Neural cell (in vitro differentiated cells): ENCODE results near the gene PCED1B. TPM values are rescaled to one million over a fixed set of nuclear protein-coding genes. Genes with fewer than 3 reads are reported as not detected.

Experiments used
- H2AFZ ChIP-seq: fragments of 200-600, 300-800 bp; sonication (generic), shearing (Covaris generic); 2 replicates; pipeline ENCODE4 v1.6.0; 2014; ENCODE audit warnings: low read depth, mild to moderate bottlenecking, antibody characterized with exemption, low read length, moderate library complexity
- H3F3A ChIP-seq: fragments of 200-600 bp; shearing (Covaris generic); 2 replicates; pipeline ENCODE4 v1.6.1; 2016; ENCODE audit warnings: mild to moderate bottlenecking, moderate library complexity, mixed read lengths, antibody characterized with exemption, low read length; ENCODE audit not compliant: insufficient read depth, poor library complexity, severe bottlenecking
- H3K27ac ChIP-seq: fragments of 200-600, 300-800 bp; sonication (generic), shearing (Covaris generic); 2 replicates; pipeline ENCODE4 v1.5.1; 2014; ENCODE audit warnings: mild to moderate bottlenecking, low read length, moderate library complexity
- H3K27me3 ChIP-seq: fragments of 300-800, 200-600 bp; sonication (generic), shearing (Covaris generic); 2 replicates; pipeline ENCODE4 v1.6.0; 2014; ENCODE audit warnings: mild to moderate bottlenecking, low read depth, low read length, moderate library complexity; ENCODE audit not compliant: insufficient read depth
- H3K36me3 ChIP-seq: fragments of 300-800, 200-600 bp; sonication (generic), shearing (Covaris generic); 2 replicates; pipeline ENCODE4 v1.5.1; 2014; ENCODE audit warnings: mild to moderate bottlenecking, antibody characterized with exemption, low read length, moderate library complexity; ENCODE audit not compliant: insufficient read depth
- H3K4me2 ChIP-seq: fragments of 300-800, 200-600 bp; sonication (generic), shearing (Covaris generic); 2 replicates; pipeline ENCODE4 v1.6.0; 2014; ENCODE audit warnings: mild to moderate bottlenecking, low read length
- H3K4me3 ChIP-seq: fragments of 300-800, 200-600 bp; sonication (generic), shearing (Covaris generic); 2 replicates; pipeline ENCODE4 v1.5.1; 2014; ENCODE audit warnings: mild to moderate bottlenecking, low read length, moderate library complexity
- H3K79me2 ChIP-seq: fragments of 200-600 bp; shearing (Covaris generic); replicated peaks from 2 replicates; pipeline ENCODE4 v1.6.0; 2014; ENCODE audit warnings: mild to moderate bottlenecking, low read length, moderate library complexity; ENCODE audit not compliant: insufficient read depth
- H3K9ac ChIP-seq: fragments of 300-800, 200-600 bp; sonication (generic), shearing (Covaris generic); 2 replicates; pipeline ENCODE4 v1.6.1; 2016; ENCODE audit warnings: mild to moderate bottlenecking, low read length, mixed read lengths
- H3K9me2 ChIP-seq: fragments of 200-600 bp; shearing (Covaris generic); 2 replicates; pipeline ENCODE4 v1.6.1; 2016; ENCODE audit warnings: mild to moderate bottlenecking, low read length, mixed read lengths; ENCODE audit not compliant: insufficient read depth
- H3K9me3 ChIP-seq: fragments of 200-600, 300-800 bp; sonication (generic), shearing (Covaris generic); 2 replicates; pipeline ENCODE4 v1.6.1; 2016; ENCODE audit warnings: mild to moderate bottlenecking, mixed run types, low read length, moderate library complexity, mixed read lengths
- H4K20me1 ChIP-seq: fragments of 200-600 bp; shearing (Covaris generic); 2 replicates; pipeline ENCODE4 v1.6.1; 2016; ENCODE audit warnings: mild to moderate bottlenecking, mixed run types; ENCODE audit not compliant: insufficient read depth
- CTCF ChIP-seq: fragments of 450-650 bp; IDR thresholded peaks from 2 replicates; pipeline ENCODE4 v1.5.1; 2014; ENCODE audit warnings: antibody characterized with exemption, mild to moderate bottlenecking, moderate library complexity; ENCODE audit not compliant: poor library complexity, severe bottlenecking
- EZH2 ChIP-seq: fragments of 200-600, 300-800 bp; shearing (Covaris generic), sonication (generic); IDR thresholded peaks from 2 replicates; pipeline ENCODE4 v1.6.1; 2014; ENCODE audit warnings: antibody characterized with exemption, low read length, borderline replicate concordance, mild to moderate bottlenecking; ENCODE audit not compliant: insufficient read depth, poor library complexity, severe bottlenecking
- MXI1 ChIP-seq: fragments of 450-650 bp; conservative IDR thresholded peaks from 2 replicates; pipeline ENCODE4 v1.6.1; 2014; ENCODE audit warnings: antibody characterized with exemption, mild to moderate bottlenecking; ENCODE audit not compliant: poor library complexity, severe bottlenecking
- POLR2AphosphoS5 ChIP-seq: IDR thresholded peaks from 2 replicates; pipeline ENCODE4 v1.6.1; 2012
- RAD21 ChIP-seq: fragments of 450-650 bp; conservative IDR thresholded peaks from 2 replicates; pipeline ENCODE4 v1.6.1; 2014; ENCODE audit warnings: antibody characterized with exemption, mild to moderate bottlenecking, moderate library complexity
- REST ChIP-seq: IDR thresholded peaks from 2 replicates; pipeline ENCODE4 v1.6.1; 2012; ENCODE audit warnings: borderline replicate concordance
- SMC3 ChIP-seq: fragments of 450-650 bp; conservative IDR thresholded peaks from 2 replicates; pipeline ENCODE4 v1.6.1; 2014; ENCODE audit warnings: antibody characterized with exemption, mild to moderate bottlenecking, moderate library complexity; ENCODE audit not compliant: poor library complexity
- TAF1 ChIP-seq: IDR thresholded peaks from 2 replicates; pipeline ENCODE4 v1.6.1; 2012; ENCODE audit warnings: low read depth
- polyA plus RNA-seq: library from polyadenylated mRNA; depleted of rRNA; stranded (reverse); fragments of >200 nt; gene quantifications from 2 replicates; pipeline ENCODE4 v1.2.3, GENCODE V29; 2014

PCED1B gene
- polyA plus RNA-seq, 1 donor from 2014 or later: not detected

- no peaks in the 10 kb centered on the region for H3F3A ChIP-seq
- H3K36me3 ChIP-seq: no peaks in the 10 kb centered on the region
- TF ChIP-seq REST (no peak), TAF1 (no peak), CTCF (no peak), MXI1 (no peak), POLR2AphosphoS5 (no peak), SMC3 (no peak), EZH2 (no peak), RAD21 (no peak)
- H3K9me2 ChIP-seq: no peaks in the 10 kb centered on the region
- peak overlapping the region; percentile 76 for H3K4me3 ChIP-seq
- H3K9me3 ChIP-seq: no peaks in the 10 kb centered on the region
- H2AFZ ChIP-seq: no peak overlapping the region
- H3K79me2 ChIP-seq: no peaks in the 10 kb centered on the region
- peak overlapping the region; percentile 44 for H3K9ac ChIP-seq
- no peak overlapping the region for H3K27ac ChIP-seq
- peaks cover 27% of the 10 kb centered on the region for H3K27me3 ChIP-seq
- H3K4me2 ChIP-seq: peak overlapping the region; percentile 22
- H4K20me1 ChIP-seq: no peaks in the 10 kb centered on the region
These were observed 521 bp upstream of the PCED1B start for GRCh38 chr12:47078733-47079467.

GRCh38 chr12:47079981-47080724, 732 bp downstream of the PCED1B start:
- H3K9me3 ChIP-seq: no peaks in the 10 kb centered on the region
- H3F3A ChIP-seq: no peaks in the 10 kb centered on the region
- peaks cover 27% of the 10 kb centered on the region for H3K27me3 ChIP-seq
- H3K27ac ChIP-seq: no peak overlapping the region
- no peaks in the 10 kb centered on the region for H3K9me2 ChIP-seq
- H3K79me2 ChIP-seq: no peaks in the 10 kb centered on the region
- peak overlapping the region; percentile 44 for H3K9ac ChIP-seq
- TF ChIP-seq TAF1: no peak
- no peak overlapping the region for H3K4me2 ChIP-seq
- H3K4me3 ChIP-seq: peak overlapping the region; percentile 76
- no peaks in the 10 kb centered on the region for H3K36me3 ChIP-seq
- no peak overlapping the region for H2AFZ ChIP-seq
- H4K20me1 ChIP-seq: no peaks in the 10 kb centered on the region
